ENCODE results near the gene NBL1.

Gene NBL1

DNA sequence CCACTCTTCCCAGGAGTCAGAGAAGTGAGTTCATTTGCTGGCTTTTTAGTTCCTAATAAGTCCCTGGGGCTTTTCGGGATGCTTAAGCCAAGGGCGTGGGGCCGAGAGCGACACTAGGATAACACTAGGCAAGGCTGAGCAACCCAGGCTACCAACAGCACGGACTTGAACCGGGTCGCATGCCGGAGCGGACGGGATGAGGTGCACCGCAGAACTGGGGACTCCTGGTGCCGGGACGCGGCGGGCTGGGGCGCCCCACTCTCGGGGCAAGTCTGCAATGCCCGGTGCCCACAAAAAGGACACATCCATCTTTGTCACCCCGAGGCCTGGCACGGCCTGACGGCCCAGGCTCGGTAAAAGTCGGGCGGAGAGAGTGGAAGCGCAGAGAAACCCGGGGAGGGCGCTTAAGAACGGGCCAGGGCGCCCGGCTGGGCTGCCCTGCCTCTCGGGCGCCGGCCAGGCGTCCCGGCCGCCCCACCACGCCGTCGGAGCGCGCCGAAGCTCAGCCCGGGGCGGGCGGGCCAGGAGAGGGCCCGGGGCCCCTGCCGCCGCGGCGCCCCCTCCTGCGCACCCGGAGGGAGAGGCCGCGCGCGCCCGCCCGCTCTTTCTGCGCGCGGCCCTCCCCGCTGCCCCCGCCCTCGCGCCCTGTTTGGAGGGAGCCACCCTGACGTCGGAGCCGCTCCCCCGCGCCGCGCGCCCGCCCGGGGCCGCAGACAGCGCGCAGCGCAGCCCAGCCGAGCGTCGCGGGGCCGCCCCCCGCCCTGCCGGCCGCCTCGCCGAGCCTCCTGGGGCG is at the start of gene NBL1:
Gene NBL1 (plus strand): TSS at position 710 of the 793 bp plus-strand sequence. CDS start 10,720 bp downstream, outside the sequence.
- peak; percentile 82 for DNase-seq

GRCh38 chr1:19596065-19596713 is 47.9 kb upstream of the NBL1 start:
- DNase-seq = no peak

GRCh38 chr1:19596714-19597495 is 47.2 kb upstream of the NBL1 start:
- peak; percentile 94 for DNase-seq

DNA sequence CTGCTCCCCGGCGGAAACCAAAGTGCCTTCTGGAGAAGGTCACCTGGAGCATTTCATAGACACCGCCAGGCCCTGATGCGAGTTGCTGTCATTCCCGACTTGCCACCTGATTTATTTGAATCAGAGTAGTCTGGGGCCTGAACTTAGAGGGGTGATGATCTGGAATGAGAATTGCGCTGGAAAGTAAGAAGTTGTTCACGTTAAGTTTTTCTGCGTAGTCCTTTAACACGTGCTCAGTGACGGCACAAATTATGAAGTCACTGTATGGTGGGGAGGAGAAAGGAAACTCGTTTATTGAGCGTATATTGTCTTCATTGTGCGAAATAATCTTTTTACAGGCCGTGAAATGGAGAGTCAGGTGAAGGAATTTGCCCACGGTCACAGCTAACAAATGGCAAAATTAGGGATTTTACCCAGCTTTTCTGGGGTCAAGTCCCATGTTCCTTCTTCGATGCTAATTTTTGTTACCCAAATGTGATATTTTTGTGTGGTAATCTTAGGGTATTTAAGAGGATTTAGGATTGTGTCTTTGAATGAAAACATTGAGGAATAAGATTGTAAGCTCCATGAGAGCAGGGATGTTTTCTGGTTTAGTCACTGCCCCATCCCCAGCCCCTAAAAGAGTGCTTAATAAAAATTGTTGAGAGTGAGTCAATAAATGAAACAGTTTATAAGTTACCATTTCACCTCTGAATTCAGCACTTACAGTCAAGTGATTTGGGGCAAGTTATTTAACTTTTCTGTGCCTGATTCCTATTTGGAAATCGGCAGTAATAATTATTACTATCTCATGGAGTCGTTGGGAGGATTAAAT is 46.4 kb upstream of the NBL1 start:
- no peak for DNase-seq

DNA sequence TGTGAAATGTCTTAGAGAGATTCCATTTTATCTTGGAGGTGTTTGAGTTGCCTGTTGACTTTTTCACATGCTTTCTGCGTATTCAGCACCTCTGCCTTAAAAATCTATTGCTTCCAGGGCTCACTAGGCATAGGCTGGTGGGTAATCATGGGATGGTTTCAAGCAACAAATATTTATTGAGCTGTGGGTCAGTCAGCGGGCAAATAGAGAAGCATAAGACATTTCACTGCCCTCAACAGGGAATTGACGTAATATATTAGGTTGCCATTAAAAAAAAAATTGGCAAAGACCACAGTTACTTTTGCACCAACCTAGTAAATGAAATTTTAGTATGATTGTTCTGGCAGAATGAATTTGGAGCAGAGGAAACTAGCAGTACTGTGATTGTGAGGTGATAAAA is 44.3 kb upstream of the NBL1 start:
- no peak for DNase-seq

DNA sequence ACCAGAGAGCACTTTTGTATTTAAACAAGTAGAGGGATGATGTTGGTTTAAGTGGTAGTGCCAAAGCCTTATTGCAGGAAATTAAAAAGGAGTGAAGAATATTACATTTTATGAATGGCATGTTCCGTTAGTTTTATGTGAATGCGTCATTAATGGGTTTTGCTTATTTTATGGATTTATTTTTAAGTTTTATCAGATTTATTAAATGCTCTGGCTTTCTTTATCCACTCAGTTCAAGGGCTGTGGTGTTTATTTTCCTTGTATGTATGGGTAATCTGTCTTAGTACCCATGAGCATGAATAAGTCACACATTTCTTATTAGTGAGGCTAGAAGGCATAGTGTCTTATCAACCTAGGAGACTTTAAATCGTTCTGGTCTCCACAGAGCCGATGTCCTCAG is 41.6 kb upstream of the NBL1 start:
- no peak for DNase-seq

DNA sequence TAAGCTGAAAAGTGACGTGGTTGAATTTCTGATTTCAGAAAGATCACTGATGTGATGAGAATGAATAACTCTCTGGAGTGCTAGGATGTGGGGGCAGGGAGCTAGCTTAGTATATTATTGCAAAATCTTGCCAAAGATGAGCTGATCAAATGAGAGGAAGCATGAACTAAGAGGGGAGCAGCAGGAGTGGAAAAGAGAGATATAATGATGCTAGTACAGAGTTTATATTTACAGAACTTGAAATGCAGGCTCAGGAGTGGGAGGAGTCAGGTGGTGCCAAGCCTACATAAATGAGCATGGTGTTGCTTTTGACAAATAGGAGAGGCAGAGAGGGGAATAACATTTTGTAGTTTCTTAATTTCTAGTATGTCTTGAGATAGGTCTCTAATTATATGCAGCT is 38.1 kb upstream of the NBL1 start:
- no peak for DNase-seq

DNA sequence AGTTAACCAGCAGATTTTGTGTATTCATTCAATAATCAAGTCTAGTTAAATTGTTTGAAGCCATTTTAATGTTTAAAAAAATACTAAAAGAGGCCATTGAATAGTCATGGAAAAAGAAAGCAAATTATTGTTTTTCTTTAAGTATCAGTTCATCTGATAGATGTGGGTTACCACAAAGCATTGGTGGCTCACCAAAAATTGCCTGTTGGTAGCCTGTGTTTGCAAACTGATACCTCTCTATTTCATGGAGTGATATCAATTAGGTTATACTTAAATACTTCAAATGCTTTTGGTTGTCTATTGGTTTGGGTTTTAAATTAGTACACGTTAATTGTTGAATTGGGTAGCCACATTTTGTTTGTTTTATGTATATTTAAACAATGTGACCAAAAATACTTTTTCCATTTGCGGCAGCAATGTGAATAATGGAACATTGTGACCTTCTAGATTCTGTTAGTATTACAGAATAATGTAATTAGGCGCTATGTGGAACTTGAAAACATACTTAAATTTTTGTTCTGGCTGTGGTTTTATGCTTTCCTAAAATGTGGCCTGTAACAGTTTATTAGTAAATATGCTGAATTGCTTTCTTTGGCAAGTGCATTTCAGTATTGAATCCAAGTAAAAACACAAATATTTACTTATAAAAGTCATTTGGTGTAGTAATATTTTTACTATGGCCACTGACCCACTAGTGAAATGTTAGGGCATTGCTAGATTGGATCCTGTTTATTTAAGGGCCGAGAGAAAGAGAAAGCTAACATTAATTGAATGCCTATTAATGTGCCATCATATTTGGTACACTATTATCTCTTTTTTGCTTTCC is 37.1 kb upstream of the NBL1 start:
- no peak for DNase-seq

- no peak for DNase-seq
Observed at GRCh38 chr1:19608232-19608631, 35.9 kb upstream of the NBL1 start.

DNA sequence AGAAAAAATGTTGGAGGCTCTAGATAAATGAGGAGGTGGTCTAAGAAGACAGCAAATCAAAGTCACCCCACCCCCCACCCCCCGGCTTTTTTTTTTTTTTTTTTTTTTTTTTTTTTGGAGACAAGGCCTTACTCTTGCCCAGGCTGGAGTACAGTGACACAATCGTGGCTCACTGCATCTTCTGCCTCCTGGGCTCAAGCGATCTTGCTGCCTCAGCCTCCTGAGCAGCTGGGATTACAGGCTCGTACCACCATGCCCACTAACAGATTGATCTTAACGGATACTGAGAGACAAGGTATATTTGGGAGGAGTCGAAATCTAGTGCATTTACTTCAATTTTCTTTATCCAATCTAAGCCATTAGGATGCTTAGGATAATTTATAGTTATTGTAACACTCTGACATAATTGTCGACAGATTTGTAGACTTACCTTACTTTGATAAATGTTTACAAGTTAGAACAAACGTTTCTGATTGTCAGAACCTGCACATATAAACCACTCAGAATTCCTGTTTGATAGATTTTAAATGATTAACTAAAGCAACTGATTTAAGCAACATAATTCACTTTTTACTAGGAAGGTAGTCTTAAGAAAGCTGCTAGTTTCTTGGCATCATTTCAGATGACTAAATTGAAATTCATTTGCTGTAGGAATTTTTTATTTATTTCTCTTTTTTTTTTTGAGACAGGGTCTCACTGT is 33.7 kb upstream of the NBL1 start:
- no peak for DNase-seq

GRCh38 chr1:19612530-19612929 is 31.6 kb upstream of the NBL1 start:
- no peak for DNase-seq

- no peak for DNase-seq
Observed at GRCh38 chr1:19613171-19613703, 30.9 kb upstream of the NBL1 start.

DNA sequence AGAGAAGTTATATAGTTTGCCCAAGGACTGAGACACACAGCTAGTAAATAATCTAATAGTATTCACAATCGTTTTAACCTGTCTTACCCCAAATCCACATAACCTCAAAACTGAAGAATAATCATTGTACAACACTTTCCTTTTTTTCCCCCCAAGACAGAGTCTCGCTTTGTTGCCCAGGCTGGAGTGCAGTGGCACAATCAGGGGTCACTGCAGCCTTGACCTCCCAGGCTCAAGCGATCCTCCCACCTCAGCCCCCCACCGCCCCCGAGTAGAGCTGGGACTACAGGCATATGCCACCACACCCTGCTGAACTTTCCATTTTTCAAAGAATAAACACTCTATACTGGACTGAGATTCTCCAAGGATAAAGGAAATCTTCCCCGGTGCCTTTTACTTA is 28.7 kb upstream of the NBL1 start:
- no peak for DNase-seq

- DNase-seq = no peak
Observed at GRCh38 chr1:19616489-19616888, 27.6 kb upstream of the NBL1 start.

DNA sequence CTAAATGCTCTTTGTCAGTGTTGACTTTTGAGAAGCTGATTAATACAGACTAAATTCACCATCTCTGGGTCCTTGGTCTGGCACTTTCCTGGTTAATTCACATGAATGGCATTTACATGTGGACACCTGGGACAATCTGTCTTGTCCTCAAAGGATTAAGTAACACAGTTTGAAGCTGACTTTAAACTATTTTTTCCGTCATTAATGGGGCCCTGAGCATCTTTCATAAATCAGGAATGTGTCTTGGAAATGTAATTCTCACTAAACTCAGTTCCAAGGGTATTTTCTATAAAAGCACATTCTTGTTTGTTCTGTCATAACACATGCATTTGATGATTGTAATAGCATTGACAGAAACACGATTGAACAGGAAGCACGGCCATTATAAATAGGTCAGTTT is 26.7 kb upstream of the NBL1 start:
- no peak for DNase-seq

- DNase-seq = no peak
Observed at GRCh38 chr1:19618428-19618827, 25.7 kb upstream of the NBL1 start.

DNA sequence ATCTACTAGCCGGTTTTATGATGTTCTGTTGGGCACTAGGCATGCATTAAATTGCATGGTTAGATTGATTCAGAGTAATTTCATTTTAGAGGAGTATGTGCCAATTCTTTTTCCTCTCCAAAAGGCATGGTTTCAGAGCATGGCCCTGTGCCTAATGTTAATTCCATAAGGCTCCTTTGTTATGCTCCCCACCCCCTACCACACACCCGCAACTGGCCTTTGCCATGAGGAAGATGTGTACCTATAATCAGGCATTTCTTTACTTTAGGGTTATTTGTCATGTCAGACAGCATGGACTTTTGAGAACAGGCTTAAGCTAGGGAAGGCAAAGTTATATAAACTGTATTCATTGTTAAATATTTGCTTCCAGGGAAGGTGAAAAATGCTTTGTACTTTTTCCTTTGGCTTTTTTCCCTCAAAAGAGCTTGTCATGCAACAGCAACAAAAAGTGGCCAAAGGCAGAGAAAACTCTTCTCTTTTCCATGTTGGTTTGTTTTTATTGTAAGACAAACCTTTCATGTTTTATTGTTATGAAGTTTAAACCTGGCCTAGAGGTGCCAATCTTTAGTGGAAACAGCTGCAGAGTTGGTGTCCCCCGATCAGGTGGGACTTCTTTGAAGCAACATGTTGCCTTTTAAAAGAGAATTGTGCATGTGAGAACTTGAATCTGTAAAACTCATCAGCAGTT is 24.3 kb upstream of the NBL1 start:
- DNase-seq = no peak

DNA sequence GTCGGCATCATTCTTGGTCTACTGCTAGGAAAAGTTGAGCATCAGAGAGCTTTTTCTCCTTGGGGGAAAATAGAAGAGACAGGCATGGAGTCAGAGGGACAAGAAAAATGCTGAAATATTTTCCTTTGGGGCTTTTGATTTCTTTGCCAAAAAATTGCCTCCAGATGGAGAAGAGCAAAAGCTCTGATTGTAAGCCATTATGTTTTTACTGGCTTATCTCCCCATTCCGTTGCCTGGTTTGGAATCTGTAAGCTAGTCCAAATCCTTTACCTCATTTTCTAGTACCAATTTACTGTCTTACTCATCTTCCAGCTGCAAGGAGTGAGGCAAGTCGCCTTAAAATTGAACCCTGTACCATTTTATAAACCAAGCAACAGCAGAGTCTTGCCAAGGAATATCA is 23.3 kb upstream of the NBL1 start:
- no peak for DNase-seq

DNA sequence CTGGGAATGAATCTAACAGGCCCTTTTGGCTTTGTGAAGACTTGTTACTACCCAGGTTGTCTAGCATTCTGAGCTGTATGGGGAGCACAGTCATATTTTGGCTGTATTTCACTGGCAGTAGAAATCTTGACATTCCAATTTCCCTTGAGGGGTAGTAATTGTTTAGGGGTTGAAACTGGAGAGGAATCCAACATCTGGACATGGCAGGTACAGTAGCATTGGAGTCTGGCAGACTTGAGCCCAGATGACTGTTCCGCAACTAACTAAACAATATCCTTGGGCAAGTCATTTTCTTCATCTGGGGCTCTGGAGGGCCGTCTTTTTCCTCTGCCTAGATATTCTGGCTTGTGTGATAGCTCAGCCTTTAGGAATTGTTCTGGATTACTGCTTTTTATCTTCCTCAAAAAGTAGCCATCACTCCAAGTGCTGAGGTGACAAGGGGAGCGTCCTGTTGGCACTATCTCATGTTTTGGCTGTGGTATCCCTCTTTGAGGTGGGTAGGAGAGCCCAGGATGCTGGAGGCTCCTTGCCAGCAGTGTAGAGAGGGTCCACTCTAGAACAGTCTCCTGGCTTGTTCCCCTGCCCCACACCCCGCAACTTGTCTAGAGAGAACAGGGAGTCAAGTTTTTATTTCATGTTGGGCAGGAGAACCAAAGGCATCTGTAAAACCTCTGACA is 22.7 kb upstream of the NBL1 start:
- no peak for DNase-seq

DNA sequence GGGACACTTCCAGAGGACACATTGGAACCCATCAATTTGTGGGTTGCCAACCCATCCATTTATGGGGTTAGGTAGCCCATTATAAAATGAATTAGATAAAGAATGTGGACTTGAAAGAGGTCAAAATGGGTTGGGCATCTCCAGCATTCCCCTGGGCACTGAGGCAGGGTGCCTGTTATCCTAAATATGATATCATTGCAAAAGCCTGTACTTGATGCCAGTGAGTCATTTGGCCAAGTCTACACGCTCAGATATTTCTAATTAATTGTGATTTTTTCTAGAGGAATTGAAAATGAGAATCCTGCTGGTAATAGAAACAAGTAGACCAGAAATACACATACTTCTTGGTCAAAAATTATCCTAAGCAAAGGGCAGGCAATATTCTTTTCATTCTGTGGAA is 21.9 kb upstream of the NBL1 start:
- no peak for DNase-seq

All from activated T-cell treated with anti-CD3 and anti-CD28 coated beads, Interleukin-2, amount 50 U/mL, for 1 hour (primary cell).